Measurements from ENCODE around the gene ALOX12B.

The ALOX12B gene

GRCh38 chr17:8076502-8077266 lies 10.8 kb downstream of the ALOX12B start:
- Histone ChIP-seq H3K9me2 (ENCODE audit: low read depth, low read length) (no peaks in the 10 kb centered on the region), H3K79me2 (ENCODE audit: insufficient read depth, low read length) (no peaks in the 10 kb centered on the region), H3K27ac (ENCODE audit: low read depth, low read length, poor library complexity, severe bottlenecking) (no peak overlapping the region), H3K9me3 (ENCODE audit: low read length) (no peaks in the 10 kb centered on the region), H3K27me3 (ENCODE audit: insufficient read depth, low read length) (peaks cover 4% of the 10 kb centered on the region; the same call in 1 of the 2 replicates), H3K4me1 (ENCODE audit: insufficient read depth, low read length, severe bottlenecking) (peaks cover 7% of the 10 kb centered on the region), H3K36me3 (ENCODE audit: insufficient read depth, low read length) (no peaks in the 10 kb centered on the region; the same call in 1 of the 2 replicates), H2AFZ (ENCODE audit: low read length) (no peak overlapping the region), H3K4me3 (ENCODE audit: low read depth, low read length, poor library complexity, severe bottlenecking) (no peak overlapping the region), H3K4me2 (ENCODE audit: low read length) (no peak overlapping the region), H4K20me1 (ENCODE audit: insufficient read depth, low read length) (no peaks in the 10 kb centered on the region), H3F3A (ENCODE audit: insufficient read depth, low read length) (no peaks in the 10 kb centered on the region), H3K9ac (ENCODE audit: low read length) (no peak overlapping the region)
- TF ChIP-seq EZH2 (IDR thresholded peaks at IDR 0.05; ENCODE audit: borderline replicate concordance, low read length), result no peak

- H4K20me1 ChIP-seq (ENCODE audit: insufficient read depth, low read length), result no peaks in the 10 kb centered on the region
- H3K4me3 ChIP-seq (ENCODE audit: low read depth, low read length, poor library complexity, severe bottlenecking), result no peak overlapping the region
- no peaks in the 10 kb centered on the region; the same call in 1 of the 2 replicates for H3K36me3 ChIP-seq (ENCODE audit: insufficient read depth, low read length)
- peaks cover 7% of the 10 kb centered on the region; the same call in 1 of the 2 replicates for H3K27me3 ChIP-seq (ENCODE audit: insufficient read depth, low read length)
- H2AFZ ChIP-seq (ENCODE audit: low read length), result no peak overlapping the region
- H3K9me3 ChIP-seq (ENCODE audit: low read length), result no peaks in the 10 kb centered on the region
- H3K27ac ChIP-seq (ENCODE audit: low read depth, low read length, poor library complexity, severe bottlenecking), result no peak overlapping the region
- no peak for TF ChIP-seq CTCF (IDR thresholded peaks at IDR 0.05; ENCODE audit: low read length)
- TF ChIP-seq EZH2 (IDR thresholded peaks at IDR 0.05; ENCODE audit: borderline replicate concordance, low read length), result no peak
- no peak overlapping the region for H3K9ac ChIP-seq (ENCODE audit: low read length)
- no peaks in the 10 kb centered on the region for H3K79me2 ChIP-seq (ENCODE audit: insufficient read depth, low read length)
- no peaks in the 10 kb centered on the region for H3F3A ChIP-seq (ENCODE audit: insufficient read depth, low read length)
- peaks cover 7% of the 10 kb centered on the region for H3K4me1 ChIP-seq (ENCODE audit: insufficient read depth, low read length, severe bottlenecking)
- no peaks in the 10 kb centered on the region for H3K9me2 ChIP-seq (ENCODE audit: low read depth, low read length)
- H3K4me2 ChIP-seq (ENCODE audit: low read length), result no peak overlapping the region
These were observed 11.8 kb downstream of the ALOX12B start for GRCh38 chr17:8075574-8076342.

GRCh38 chr17:8075081-8075480 lies 12.4 kb downstream of the ALOX12B start:
- no peaks in the 10 kb centered on the region for H3K9me3 ChIP-seq (ENCODE audit: low read length)
- H3K9ac ChIP-seq (ENCODE audit: low read length), result no peak overlapping the region
- no peak overlapping the region for H3K4me3 ChIP-seq (ENCODE audit: low read depth, low read length, poor library complexity, severe bottlenecking)
- H2AFZ ChIP-seq (ENCODE audit: low read length), result no peak overlapping the region
- peaks cover 7% of the 10 kb centered on the region; the same call in 1 of the 2 replicates for H3K27me3 ChIP-seq (ENCODE audit: insufficient read depth, low read length)
- no peaks in the 10 kb centered on the region for H3K36me3 ChIP-seq (ENCODE audit: insufficient read depth, low read length)
- no peaks in the 10 kb centered on the region for H3K9me2 ChIP-seq (ENCODE audit: low read depth, low read length)
- H3K79me2 ChIP-seq (ENCODE audit: insufficient read depth, low read length), result no peaks in the 10 kb centered on the region
- H3F3A ChIP-seq (ENCODE audit: insufficient read depth, low read length), result no peaks in the 10 kb centered on the region
- H3K4me2 ChIP-seq (ENCODE audit: low read length), result no peak overlapping the region
- no peaks in the 10 kb centered on the region for H4K20me1 ChIP-seq (ENCODE audit: insufficient read depth, low read length)
- H3K27ac ChIP-seq (ENCODE audit: low read depth, low read length, poor library complexity, severe bottlenecking), result no peak overlapping the region
- peaks cover 1% of the 10 kb centered on the region for H3K4me1 ChIP-seq (ENCODE audit: insufficient read depth, low read length, severe bottlenecking)
- TF ChIP-seq EZH2 (IDR thresholded peaks at IDR 0.05; ENCODE audit: borderline replicate concordance, low read length) (no peak), CTCF (IDR thresholded peaks at IDR 0.05; ENCODE audit: low read length) (no peak)

All from OCI-LY1 (cell line).